ENCODE results near the gene ZNF598.

Gene ZNF598

DNA sequence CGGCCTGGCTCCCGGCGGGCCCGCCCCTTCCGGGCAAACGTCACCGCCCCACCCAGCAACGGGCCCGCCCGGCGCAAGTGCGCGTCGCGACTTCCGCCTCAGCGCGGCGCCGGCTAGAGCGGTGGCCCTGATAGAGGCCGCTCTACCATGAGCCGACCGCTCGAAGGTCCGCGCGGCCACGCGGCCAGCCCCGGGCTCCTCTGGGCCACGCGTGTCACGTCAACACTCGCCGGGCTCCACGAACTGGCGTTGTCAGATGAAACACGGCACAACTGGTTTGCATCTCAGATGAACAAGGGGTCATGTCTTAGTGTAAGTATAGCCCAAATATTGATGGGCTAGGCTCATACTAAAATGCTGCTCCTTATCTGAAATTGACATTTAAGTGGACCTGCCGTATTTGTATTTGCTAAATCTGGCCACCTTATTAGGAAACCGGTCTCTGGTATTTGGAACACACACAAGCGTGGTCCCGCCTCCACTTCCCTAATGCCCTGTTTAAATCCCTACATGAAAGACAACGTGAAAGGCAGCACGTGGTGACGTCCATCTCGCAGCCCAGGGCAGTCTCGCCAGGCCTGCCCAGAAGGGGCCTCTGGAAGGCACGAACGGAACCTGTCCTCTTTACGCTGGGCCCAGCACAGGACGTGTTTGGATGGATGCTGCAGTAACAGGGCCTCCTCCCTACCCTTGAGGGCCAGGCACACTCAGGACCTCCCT, at the start of gene ZNF598:
TSS of gene ZNF598 (minus strand) at position 31 of the 720 bp plus-strand sequence.
- H3K9me3 Mint-ChIP-seq: no peaks in the 10 kb centered on the region
- H3K27me3 Mint-ChIP-seq (ENCODE audit: low read depth): peaks cover 4% of the 10 kb centered on the region
- peak within 1 kb of the TSS; percentile 90 to 95 (median 92) for H3K4me3 Mint-ChIP-seq
- TF ChIP-seq, protein P1, sequence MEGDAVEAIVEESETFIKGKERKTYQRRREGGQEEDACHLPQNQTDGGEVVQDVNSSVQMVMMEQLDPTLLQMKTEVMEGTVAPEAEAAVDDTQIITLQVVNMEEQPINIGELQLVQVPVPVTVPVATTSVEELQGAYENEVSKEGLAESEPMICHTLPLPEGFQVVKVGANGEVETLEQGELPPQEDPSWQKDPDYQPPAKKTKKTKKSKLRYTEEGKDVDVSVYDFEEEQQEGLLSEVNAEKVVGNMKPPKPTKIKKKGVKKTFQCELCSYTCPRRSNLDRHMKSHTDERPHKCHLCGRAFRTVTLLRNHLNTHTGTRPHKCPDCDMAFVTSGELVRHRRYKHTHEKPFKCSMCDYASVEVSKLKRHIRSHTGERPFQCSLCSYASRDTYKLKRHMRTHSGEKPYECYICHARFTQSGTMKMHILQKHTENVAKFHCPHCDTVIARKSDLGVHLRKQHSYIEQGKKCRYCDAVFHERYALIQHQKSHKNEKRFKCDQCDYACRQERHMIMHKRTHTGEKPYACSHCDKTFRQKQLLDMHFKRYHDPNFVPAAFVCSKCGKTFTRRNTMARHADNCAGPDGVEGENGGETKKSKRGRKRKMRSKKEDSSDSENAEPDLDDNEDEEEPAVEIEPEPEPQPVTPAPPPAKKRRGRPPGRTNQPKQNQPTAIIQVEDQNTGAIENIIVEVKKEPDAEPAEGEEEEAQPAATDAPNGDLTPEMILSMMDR (IDR thresholded peaks at IDR 0.05; ENCODE audit: unreplicated experiment in 3 of 3): no peak
- peaks cover 30% of the 10 kb centered on the region for H3K4me1 Mint-ChIP-seq
- H3K27ac Mint-ChIP-seq: peak within 1 kb of the TSS; percentile 95 to 98 (median 98)
- H3K36me3 Mint-ChIP-seq (ENCODE audit: low read depth): no peaks in the 10 kb centered on the region

DNA sequence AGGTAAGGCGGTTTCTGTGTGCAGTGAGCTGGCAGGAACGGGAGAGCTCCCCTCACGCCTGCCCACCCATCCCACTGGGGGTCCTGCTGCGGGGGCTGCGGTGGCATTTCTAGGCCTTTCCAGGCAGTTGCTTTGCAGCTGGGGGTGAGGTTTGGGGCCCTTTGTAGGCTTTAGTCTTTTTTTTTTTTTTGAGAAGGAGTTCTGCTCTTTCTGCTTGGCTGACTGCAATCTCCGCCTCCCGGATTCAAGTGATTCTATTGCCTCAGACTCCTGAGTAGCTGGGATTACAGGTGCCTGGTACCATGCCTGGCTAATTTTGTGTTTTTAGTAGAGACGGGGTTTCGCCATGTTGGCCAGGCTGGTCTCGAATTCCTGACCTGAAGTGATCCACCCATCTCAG, 49.3 kb upstream of the ZNF598 start:
- no peaks in the 10 kb centered on the region for H3K4me1 Mint-ChIP-seq
- TF ChIP-seq, protein P1 (IDR thresholded peaks at IDR 0.05; ENCODE audit: unreplicated experiment in 3 of 3): no peak
- H3K27ac Mint-ChIP-seq: peak overlapping the region in 2 of 3 experiments; percentile 48 to 64
- H3K36me3 Mint-ChIP-seq (ENCODE audit: low read depth): peaks cover 12% of the 10 kb centered on the region
- H3K9me3 Mint-ChIP-seq: no peaks in the 10 kb centered on the region
- H3K27me3 Mint-ChIP-seq (ENCODE audit: low read depth): peaks cover 4% of the 10 kb centered on the region
- no peak overlapping the region for H3K4me3 Mint-ChIP-seq

DNA sequence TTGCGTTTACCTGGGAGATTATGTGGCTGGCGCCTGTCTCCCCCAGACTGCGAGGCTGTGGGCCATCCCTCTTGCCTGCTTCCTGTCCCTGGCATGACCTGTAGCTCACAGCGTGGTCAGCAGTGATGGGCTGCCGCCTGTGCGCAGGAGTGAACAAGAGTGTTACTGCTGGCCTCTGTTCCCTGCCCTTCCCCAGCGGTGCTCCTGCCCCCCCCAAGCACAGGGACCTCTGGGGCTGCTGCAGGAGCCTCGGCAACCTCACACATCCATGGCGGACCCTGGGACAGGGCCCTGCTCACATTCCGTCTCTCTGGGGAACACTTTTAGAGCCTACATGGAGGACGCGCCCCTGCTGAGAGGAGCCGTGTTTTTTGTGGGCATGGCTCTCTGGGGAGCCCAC, 48.8 kb upstream of the ZNF598 start:
- TF ChIP-seq, protein P1 (IDR thresholded peaks at IDR 0.05; ENCODE audit: unreplicated experiment in 3 of 3): no peak
- peaks cover 4% of the 10 kb centered on the region for H3K27me3 Mint-ChIP-seq (ENCODE audit: low read depth)
- no peaks in the 10 kb centered on the region for H3K9me3 Mint-ChIP-seq
- H3K4me3 Mint-ChIP-seq: no peak overlapping the region
- peaks cover 11% of the 10 kb centered on the region for H3K36me3 Mint-ChIP-seq (ENCODE audit: low read depth)
- peak overlapping the region; percentile 15 to 64 (median 48) for H3K27ac Mint-ChIP-seq
- H3K4me1 Mint-ChIP-seq: no peaks in the 10 kb centered on the region

DNA sequence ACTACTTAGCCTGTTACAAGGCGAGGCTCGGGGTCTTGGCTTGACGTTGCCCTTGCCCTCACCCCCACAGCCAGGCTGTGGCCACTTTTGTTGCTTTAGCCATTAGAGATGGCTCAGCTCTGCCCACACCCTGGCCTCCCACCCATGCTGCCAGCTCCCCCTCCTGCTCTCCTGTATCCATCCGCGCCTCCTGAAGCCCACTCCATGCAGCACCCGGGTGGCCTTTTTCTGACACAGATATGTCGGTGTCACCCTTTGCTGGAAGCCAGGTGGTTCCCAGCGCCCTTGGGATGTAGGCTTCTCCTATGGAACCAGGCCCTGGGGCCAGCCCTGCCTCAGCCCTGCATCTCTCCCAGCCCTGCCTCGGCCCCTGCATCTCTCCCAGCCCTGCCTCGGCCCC, 47.8 kb upstream of the ZNF598 start:
- H3K4me1 Mint-ChIP-seq: no peaks in the 10 kb centered on the region
- H3K36me3 Mint-ChIP-seq (ENCODE audit: low read depth): peaks cover 16% of the 10 kb centered on the region
- H3K4me3 Mint-ChIP-seq: no peak overlapping the region
- TF ChIP-seq, protein P1 (IDR thresholded peaks at IDR 0.05; ENCODE audit: unreplicated experiment in 3 of 3): no peak
- H3K27ac Mint-ChIP-seq: peak overlapping the region in 2 of 3 experiments; percentile 28 to 41
- peaks cover 4% of the 10 kb centered on the region for H3K27me3 Mint-ChIP-seq (ENCODE audit: low read depth)
- H3K9me3 Mint-ChIP-seq: no peaks in the 10 kb centered on the region

DNA sequence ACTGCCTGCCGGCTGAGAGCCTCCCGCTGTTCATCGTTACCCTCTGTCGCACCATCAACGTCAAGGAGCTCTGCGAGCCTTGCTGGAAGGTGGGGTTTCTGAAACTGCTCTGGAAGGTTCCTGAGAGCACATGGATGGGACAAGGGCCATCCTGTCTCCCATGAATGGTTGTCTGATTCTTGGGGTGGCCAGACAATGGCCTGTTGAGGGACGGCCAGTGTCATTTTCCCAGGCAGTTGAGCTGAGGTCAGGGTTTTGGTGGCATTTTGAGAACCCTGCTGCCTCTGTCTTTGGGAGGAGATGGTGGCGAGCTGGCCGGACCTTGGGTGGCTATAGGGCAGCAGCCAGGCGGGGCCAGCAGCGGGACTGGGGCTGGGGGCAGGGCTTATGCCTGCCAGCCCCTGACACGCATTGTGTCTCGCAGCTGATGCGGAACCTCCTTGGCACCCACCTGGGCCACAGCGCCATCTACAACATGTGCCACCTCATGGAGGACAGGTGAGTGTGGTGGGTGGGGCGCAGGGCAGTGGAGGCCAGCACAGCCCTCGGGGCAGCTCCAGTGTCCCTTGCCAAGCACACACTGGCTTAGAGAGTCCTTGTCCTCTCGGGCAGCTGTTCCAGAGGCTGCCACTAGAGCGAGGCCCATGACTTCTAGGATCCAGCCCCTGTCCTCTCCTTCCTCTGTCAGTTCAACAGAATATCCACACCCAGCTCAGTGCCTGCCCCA, 47.2 kb upstream of the ZNF598 start:
- TF ChIP-seq, protein P1 (IDR thresholded peaks at IDR 0.05; ENCODE audit: unreplicated experiment in 3 of 3): peak; percentile 31 to 50 (median 42)
- H3K27ac Mint-ChIP-seq: peak overlapping the region in 2 of 3 experiments; percentile 28 to 41
- peaks cover 18% of the 10 kb centered on the region for H3K36me3 Mint-ChIP-seq (ENCODE audit: low read depth)
- H3K4me3 Mint-ChIP-seq: no peak overlapping the region
- no peaks in the 10 kb centered on the region for H3K4me1 Mint-ChIP-seq
- H3K27me3 Mint-ChIP-seq (ENCODE audit: low read depth): peaks cover 4% of the 10 kb centered on the region
- no peaks in the 10 kb centered on the region for H3K9me3 Mint-ChIP-seq

All from nephron (organoid).